ENCODE results near the gene MTERF1. TPM values are rescaled to one million over a fixed set of nuclear protein-coding genes. Genes with fewer than 3 reads are reported as not detected.

Gene MTERF1
- total and polyA plus RNA-seq, 2 of the 13 experiments (the other 11 are each of a cell fraction or from before 2014, with no cell fraction given) = 5.5 to 19.3 TPM

DNA sequence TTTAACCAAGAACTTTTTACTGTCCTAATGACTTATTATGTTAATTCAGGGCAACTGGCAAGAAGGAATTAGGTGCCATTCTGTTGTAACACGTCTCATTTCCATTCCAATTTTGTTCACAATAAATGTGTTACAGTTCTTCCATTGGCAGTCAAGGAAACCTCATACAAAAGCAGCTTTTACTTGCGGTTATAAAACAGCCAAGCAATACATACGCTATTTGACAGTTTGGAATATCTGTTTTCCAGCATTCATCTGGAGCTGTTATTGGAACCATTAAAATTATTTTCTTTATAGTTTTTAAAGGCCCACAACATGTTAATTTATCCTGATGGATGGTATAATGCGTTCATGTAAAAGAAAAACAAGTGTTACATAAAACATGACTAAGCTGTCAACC, 33.3 kb downstream of the MTERF1 start:
- H3K27me3 ChIP-seq (ENCODE audit: control insufficient read depth in 1 of 2, insufficient read depth in 2 of 2, low read length in 2 of 2) = no peaks in the 10 kb centered on the region
- no peak for ATAC-seq
- no peaks in the 10 kb centered on the region for H3K79me2 ChIP-seq (ENCODE audit: insufficient read depth, low read length)
- H3K4me1 ChIP-seq (ENCODE audit: insufficient read depth, low read length) = peaks cover 3% of the 10 kb centered on the region; the same call in 1 of the 2 replicates
- H3K4me2 ChIP-seq (ENCODE audit: low read depth, low read length) = no peak overlapping the region
- no peaks in the 10 kb centered on the region for H4K20me1 ChIP-seq (ENCODE audit: insufficient read depth, low read length)
- no peak for TF ChIP-seq ZNF841 (CRISPR knock-in tag; IDR thresholded peaks at IDR 0.05; ENCODE audit: borderline replicate concordance)
- no peak for TF ChIP-seq FOXK1 (CRISPR knock-in tag; IDR thresholded peaks at IDR 0.05; ENCODE audit: borderline replicate concordance, low read depth)
- no peak for TF ChIP-seq ZKSCAN8 (CRISPR knock-in tag; IDR thresholded peaks at IDR 0.05; ENCODE audit: borderline replicate concordance)
- TF ChIP-seq HHEX (CRISPR knock-in tag; IDR thresholded peaks at IDR 0.05) = no peak
- no peak for TF ChIP-seq MED8 (CRISPR knock-in tag; IDR thresholded peaks at IDR 0.05; ENCODE audit: insufficient replicate concordance)
- TF ChIP-seq MAF1 (CRISPR knock-in tag; IDR thresholded peaks at IDR 0.05; ENCODE audit: borderline replicate concordance) = no peak
- TF ChIP-seq RNF2 (conservative IDR thresholded peaks at IDR 0.05; ENCODE audit: low read depth) = no peak
- no peak for TF ChIP-seq SRSF1 (optimal IDR thresholded peaks at IDR 0.05; ENCODE audit: low read depth, low read length)
- TF ChIP-seq JUN (CRISPR knock-in tag; IDR thresholded peaks at IDR 0.05) = no peak
- TF ChIP-seq SP4 (CRISPR knock-in tag; IDR thresholded peaks at IDR 0.05) = no peak
- TF ChIP-seq ZSCAN9 (CRISPR knock-in tag; IDR thresholded peaks at IDR 0.05; ENCODE audit: borderline replicate concordance) = no peak
- CTCF ChIA-PET (ENCODE audit: low intra/inter-chr PET ratio, low total read pairs) = no interaction called here
- POLR2A ChIA-PET = no interaction called here
- no peak for FAIRE-seq
- no peak overlapping the region for H2AFZ ChIP-seq (ENCODE audit: low read length)
- H3K4me3 ChIP-seq (replicated peaks in 1 of 3; ENCODE audit: insufficient read depth in 1 of 3, low read depth in 2 of 3, low read length in 3 of 3) = no peak overlapping the region
- H3K27ac ChIP-seq (ENCODE audit: extremely low read length, insufficient read depth, low read length) = no peak overlapping the region
- no TSS peak for BruUV-seq (replicated peaks)
- in situ Hi-C loops (cut with HindIII; ENCODE audit: extremely low pct_ligation_motif_present, low pct_unique_long_range_greater_than_20kb) (no loop called here), intact Hi-C loops (cut with micrococcal nuclease; ENCODE audit: unreplicated experiment) (no loop called here)
- H3K9me3 ChIP-seq (ENCODE audit: low read length) = no peaks in the 10 kb centered on the region
- no peak for DNase-seq (ENCODE audit: low spot score)
- no peak overlapping the region for H3K9ac ChIP-seq (ENCODE audit: insufficient read depth, low read depth, low read length)
- 92% methylated on average over 4 of the region's 4 CpGs for WGBS (ENCODE audit: low lambda C conversion rate)
- H3K36me3 ChIP-seq (replicated peaks in 1 of 2; ENCODE audit: control insufficient read depth in 1 of 2, insufficient read depth in 2 of 2, low read length in 2 of 2) = no peaks in the 10 kb centered on the region

DNA sequence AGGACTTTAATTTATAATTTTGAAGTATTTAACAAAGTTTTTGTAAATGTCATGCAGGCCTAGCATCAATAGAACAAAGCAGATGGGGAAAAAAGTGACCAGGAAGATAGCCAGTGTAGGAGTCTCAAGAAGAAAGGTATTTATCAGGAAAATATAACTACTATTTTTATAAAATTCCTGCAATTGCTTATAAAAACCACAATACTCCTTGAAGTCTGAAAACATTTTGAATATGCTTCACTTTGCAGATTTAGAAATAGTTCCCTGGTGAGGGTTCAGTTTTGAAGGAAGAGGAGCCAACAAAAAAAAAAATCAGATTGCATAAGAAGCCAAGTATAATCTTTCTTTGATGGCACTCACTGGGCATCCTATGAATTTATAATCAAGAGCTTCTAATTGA, 34.1 kb downstream of the MTERF1 start:
- ChIA-PET POLR2A (no interaction called here), CTCF (ENCODE audit: low intra/inter-chr PET ratio, low total read pairs) (no interaction called here)
- ATAC-seq (no peak), FAIRE-seq (no peak), DNase-seq (ENCODE audit: low spot score) (no peak)
- Histone ChIP-seq H3K9me3 (ENCODE audit: low read length) (no peaks in the 10 kb centered on the region), H3K4me1 (ENCODE audit: insufficient read depth, low read length) (no peaks in the 10 kb centered on the region), H3K9ac (ENCODE audit: insufficient read depth, low read depth, low read length) (no peak overlapping the region), H4K20me1 (ENCODE audit: insufficient read depth, low read length) (no peaks in the 10 kb centered on the region), H3K79me2 (ENCODE audit: insufficient read depth, low read length) (no peaks in the 10 kb centered on the region), H3K4me2 (ENCODE audit: low read depth, low read length) (no peak overlapping the region), H3K27me3 (ENCODE audit: control insufficient read depth in 1 of 2, insufficient read depth in 2 of 2, low read length in 2 of 2) (no peaks in the 10 kb centered on the region), H3K27ac (ENCODE audit: extremely low read length, insufficient read depth, low read length) (no peak overlapping the region), H3K36me3 (replicated peaks in 1 of 2; ENCODE audit: control insufficient read depth in 1 of 2, insufficient read depth in 2 of 2, low read length in 2 of 2) (no peaks in the 10 kb centered on the region), H2AFZ (ENCODE audit: low read length) (no peak overlapping the region), H3K4me3 (replicated peaks in 1 of 3; ENCODE audit: insufficient read depth in 1 of 3, low read depth in 2 of 3, low read length in 3 of 3) (no peak overlapping the region)
- in situ Hi-C loops (cut with HindIII; ENCODE audit: extremely low pct_ligation_motif_present, low pct_unique_long_range_greater_than_20kb) = no loop called here
- no TSS peak for BruUV-seq (replicated peaks)
- intact Hi-C loops (cut with micrococcal nuclease; ENCODE audit: unreplicated experiment) = no loop called here
- TF ChIP-seq ARNT2 (CRISPR knock-in tag; IDR thresholded peaks at IDR 0.05; ENCODE audit: low read depth) (no peak), KDM3A (CRISPR knock-in tag; IDR thresholded peaks at IDR 0.05; ENCODE audit: low read depth) (no peak), ZNF24 (IDR thresholded peaks at IDR 0.05) (no peak), AKAP8 (CRISPR knock-in tag; IDR thresholded peaks at IDR 0.05) (no peak), ZNF839 (CRISPR knock-in tag; IDR thresholded peaks at IDR 0.05; ENCODE audit: borderline replicate concordance) (no peak), CENPT (CRISPR knock-in tag; IDR thresholded peaks at IDR 0.05; ENCODE audit: low read depth) (no peak), MED8 (CRISPR knock-in tag; IDR thresholded peaks at IDR 0.05; ENCODE audit: insufficient replicate concordance) (no peak), ZNF563 (CRISPR knock-in tag; IDR thresholded peaks at IDR 0.05) (no peak)
- TF ChIP-seq, protein P1, sequence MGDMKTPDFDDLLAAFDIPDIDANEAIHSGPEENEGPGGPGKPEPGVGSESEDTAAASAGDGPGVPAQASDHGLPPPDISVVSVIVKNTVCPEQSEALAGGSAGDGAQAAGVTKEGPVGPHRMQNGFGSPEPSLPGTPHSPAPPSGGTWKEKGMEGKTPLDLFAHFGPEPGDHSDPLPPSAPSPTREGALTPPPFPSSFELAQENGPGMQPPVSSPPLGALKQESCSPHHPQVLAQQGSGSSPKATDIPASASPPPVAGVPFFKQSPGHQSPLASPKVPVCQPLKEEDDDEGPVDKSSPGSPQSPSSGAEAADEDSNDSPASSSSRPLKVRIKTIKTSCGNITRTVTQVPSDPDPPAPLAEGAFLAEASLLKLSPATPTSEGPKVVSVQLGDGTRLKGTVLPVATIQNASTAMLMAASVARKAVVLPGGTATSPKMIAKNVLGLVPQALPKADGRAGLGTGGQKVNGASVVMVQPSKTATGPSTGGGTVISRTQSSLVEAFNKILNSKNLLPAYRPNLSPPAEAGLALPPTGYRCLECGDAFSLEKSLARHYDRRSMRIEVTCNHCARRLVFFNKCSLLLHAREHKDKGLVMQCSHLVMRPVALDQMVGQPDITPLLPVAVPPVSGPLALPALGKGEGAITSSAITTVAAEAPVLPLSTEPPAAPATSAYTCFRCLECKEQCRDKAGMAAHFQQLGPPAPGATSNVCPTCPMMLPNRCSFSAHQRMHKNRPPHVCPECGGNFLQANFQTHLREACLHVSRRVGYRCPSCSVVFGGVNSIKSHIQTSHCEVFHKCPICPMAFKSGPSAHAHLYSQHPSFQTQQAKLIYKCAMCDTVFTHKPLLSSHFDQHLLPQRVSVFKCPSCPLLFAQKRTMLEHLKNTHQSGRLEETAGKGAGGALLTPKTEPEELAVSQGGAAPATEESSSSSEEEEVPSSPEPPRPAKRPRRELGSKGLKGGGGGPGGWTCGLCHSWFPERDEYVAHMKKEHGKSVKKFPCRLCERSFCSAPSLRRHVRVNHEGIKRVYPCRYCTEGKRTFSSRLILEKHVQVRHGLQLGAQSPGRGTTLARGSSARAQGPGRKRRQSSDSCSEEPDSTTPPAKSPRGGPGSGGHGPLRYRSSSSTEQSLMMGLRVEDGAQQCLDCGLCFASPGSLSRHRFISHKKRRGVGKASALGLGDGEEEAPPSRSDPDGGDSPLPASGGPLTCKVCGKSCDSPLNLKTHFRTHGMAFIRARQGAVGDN (CRISPR knock-in tag; IDR thresholded peaks at IDR 0.05) = no peak
